Panc1 (cell line): ENCODE data around the gene RCOR1.

ENCODE experiments used
- CTCF ChIP-seq: fragments of 450-650 bp; IDR thresholded peaks from 2 replicates; pipeline ENCODE4 v1.5.1; 2017; ENCODE audit warnings: mild to moderate bottlenecking
- POLR2AphosphoS5 ChIP-seq: IDR thresholded peaks from 2 replicates; pipeline ENCODE4 v1.6.1; 2012; ENCODE audit warnings: mild to moderate bottlenecking, low read depth, low read length, moderate library complexity
- REST ChIP-seq, 2 experiments: IDR thresholded peaks; 2 replicates each; pipeline ENCODE4 v1.6.1; 2011 to 2012; ENCODE audit warnings: low read depth in 2 of 2, control low read depth in 1 of 2, low read length in 1 of 2, mild to moderate bottlenecking in 1 of 2, moderate library complexity in 1 of 2; ENCODE audit not compliant: insufficient read depth in 1 of 2
- SIN3A ChIP-seq: IDR thresholded peaks from 2 replicates; pipeline ENCODE4 v1.6.1; 2012; ENCODE audit warnings: low read depth, mild to moderate bottlenecking, low read length, moderate library complexity, borderline replicate concordance; ENCODE audit not compliant: insufficient read depth
- TCF7L2 ChIP-seq: IDR thresholded peaks from 2 replicates; pipeline ENCODE4 v1.6.1; 2011; ENCODE audit warnings: mild to moderate bottlenecking, low read depth, low read length, inconsistent platforms

- TF ChIP-seq CTCF (no peak), REST (IDR thresholded peaks at IDR 0.05; ENCODE audit: insufficient read depth in 1 of 2, low read depth in 2 of 2, low read length in 1 of 2) (no peak), SIN3A (no peak), POLR2AphosphoS5 (no peak), TCF7L2 (no peak)
Measured at GRCh38 chr14:102758087-102758486, 165.6 kb downstream of the RCOR1 start.
